Measurements from ENCODE around the gene PYGM. TPM values are rescaled to one million over a fixed set of nuclear protein-coding genes. Genes with fewer than 3 reads are reported as not detected.

Gene PYGM
- total RNA-seq, 1 donor from 2014 or later: 2.0 TPM

DNA sequence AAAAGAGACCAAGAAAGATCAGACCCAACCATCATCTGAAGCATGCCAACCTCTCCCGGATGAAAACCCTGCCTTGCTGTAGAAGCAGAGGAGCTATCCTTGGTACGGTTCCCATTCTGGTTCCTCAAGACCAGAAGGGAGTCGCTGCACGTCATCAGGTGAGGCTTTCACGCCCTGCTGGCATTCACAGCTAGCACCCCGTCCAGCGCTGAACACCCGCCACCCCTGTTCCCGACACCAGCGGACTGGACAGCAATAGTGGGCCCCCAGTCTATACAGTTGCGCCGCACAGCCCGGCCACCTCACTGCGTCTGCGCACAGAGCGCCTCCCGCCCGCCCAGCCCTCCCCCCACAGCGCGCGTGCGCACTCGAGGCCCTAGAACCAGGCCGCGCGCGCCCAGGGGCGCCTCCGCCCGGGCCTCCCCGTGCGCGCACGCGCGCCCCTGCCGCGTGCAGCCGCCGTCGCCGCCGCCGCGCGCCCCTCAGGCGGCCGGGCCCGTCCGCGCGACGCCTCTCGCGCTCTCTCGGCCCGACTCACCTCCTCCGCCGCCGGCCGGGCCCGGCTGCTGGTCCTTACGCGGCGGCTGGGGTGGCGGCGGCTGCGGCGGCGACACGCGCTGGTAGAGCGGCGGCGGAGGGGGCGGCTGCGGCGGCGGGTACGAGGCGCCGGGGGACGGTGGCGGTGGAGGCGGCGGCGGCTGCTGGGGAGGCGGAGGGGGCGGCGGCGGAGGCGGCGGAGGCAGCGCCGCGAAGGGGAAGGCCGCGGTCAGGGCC, 17.9 kb upstream of the PYGM start:
- peaks cover 38% of the 10 kb centered on the region for H3K4me1 ChIP-seq
- DNase-seq (peak; percentile 92), ATAC-seq (peak; percentile 56)
- TF ChIP-seq, protein P1, sequence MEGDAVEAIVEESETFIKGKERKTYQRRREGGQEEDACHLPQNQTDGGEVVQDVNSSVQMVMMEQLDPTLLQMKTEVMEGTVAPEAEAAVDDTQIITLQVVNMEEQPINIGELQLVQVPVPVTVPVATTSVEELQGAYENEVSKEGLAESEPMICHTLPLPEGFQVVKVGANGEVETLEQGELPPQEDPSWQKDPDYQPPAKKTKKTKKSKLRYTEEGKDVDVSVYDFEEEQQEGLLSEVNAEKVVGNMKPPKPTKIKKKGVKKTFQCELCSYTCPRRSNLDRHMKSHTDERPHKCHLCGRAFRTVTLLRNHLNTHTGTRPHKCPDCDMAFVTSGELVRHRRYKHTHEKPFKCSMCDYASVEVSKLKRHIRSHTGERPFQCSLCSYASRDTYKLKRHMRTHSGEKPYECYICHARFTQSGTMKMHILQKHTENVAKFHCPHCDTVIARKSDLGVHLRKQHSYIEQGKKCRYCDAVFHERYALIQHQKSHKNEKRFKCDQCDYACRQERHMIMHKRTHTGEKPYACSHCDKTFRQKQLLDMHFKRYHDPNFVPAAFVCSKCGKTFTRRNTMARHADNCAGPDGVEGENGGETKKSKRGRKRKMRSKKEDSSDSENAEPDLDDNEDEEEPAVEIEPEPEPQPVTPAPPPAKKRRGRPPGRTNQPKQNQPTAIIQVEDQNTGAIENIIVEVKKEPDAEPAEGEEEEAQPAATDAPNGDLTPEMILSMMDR (IDR thresholded peaks at IDR 0.05): no peak
- intact Hi-C loops (cut with DNase I): no loop called here
- H3K27ac ChIP-seq: peak overlapping the region; percentile 98
- no peaks in the 10 kb centered on the region for H3K9me3 ChIP-seq
- H3K27me3 ChIP-seq: no peaks in the 10 kb centered on the region
- H3K36me3 ChIP-seq: peaks cover 43% of the 10 kb centered on the region
- peak overlapping the region; percentile 82 for H3K4me3 ChIP-seq

DNA sequence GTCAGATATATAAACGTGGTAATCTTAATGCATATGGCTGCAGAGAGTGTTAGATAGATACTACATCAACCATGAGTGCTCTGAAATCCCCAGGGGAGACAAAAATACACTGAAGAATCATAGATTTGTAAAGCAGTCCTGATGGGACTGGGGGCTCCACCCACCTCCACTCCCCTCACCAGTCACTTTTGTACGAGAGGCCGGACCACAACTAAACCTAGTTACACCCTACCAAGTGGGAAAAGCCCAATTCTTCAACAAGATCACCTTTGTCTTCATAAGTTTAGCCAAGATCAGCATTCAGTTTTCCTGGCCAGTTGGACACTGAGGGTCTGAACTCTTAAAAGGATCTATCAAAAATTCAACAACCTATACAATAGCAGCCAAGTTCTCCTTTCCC, 17.1 kb upstream of the PYGM start:
- Histone ChIP-seq H3K27ac (peak overlapping the region; percentile 34), H3K4me3 (peak overlapping the region; percentile 76), H3K36me3 (peaks cover 51% of the 10 kb centered on the region), H3K9me3 (no peaks in the 10 kb centered on the region), H3K27me3 (no peaks in the 10 kb centered on the region), H3K4me1 (peaks cover 46% of the 10 kb centered on the region)
- TF ChIP-seq, protein P1 (IDR thresholded peaks at IDR 0.05): no peak
- DNase-seq: no peak
- ATAC-seq: no peak
- intact Hi-C loops (cut with DNase I): no loop called here

DNA sequence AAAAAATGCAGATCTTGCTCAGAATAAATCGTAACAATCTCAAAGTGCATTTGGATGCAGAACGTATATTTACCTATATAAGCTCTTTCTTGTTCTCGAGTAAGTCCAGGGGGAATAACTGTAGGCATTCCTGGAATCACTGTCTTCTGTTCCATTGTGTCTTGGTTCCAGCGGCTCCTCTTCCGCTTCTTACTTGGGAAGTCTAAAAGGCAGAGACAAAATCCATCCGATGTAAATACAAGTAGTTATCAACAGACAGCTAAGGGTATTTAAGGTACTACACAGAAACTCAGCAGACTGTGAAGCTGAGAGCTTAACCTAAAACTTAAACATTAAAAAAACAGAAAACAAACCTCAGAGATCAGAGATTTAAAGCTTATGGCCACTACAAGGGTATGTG, 16.7 kb upstream of the PYGM start:
- H3K4me1 ChIP-seq: peaks cover 50% of the 10 kb centered on the region

DNA sequence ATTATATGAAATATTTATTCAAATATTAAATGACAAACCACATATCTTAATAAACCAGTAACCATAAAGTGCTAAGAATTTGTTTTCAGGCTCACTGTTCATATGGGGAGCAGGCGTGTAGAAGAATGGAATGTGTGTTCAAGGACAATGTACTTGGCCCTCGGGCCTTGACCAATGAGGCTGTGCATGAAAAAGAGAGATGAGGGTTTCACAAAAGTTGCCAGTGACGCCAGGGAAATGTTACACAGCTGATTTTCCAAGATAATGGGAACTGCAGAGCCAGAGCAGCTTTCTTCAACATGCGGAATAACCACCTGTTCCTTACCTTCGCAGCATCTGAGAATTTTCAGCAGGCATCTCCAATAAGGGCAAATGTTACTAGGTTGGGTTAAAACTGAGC, 14.4 kb upstream of the PYGM start:
- TF ChIP-seq, protein P1 (IDR thresholded peaks at IDR 0.05): no peak
- Histone ChIP-seq H3K27ac (no peak overlapping the region), H3K4me3 (no peak overlapping the region), H3K27me3 (no peaks in the 10 kb centered on the region), H3K36me3 (peaks cover 78% of the 10 kb centered on the region), H3K4me1 (peaks cover 45% of the 10 kb centered on the region), H3K9me3 (no peaks in the 10 kb centered on the region)
- intact Hi-C loops (cut with DNase I): no loop called here
- ATAC-seq (no peak), DNase-seq (no peak)

More for the DNA sequence above, 16.7 kb upstream of the PYGM start:
- TF ChIP-seq, protein P1 (IDR thresholded peaks at IDR 0.05): no peak
- peak overlapping the region; percentile 76 for H3K4me3 ChIP-seq
- intact Hi-C loops (cut with DNase I): no loop called here
- peaks cover 55% of the 10 kb centered on the region for H3K36me3 ChIP-seq
- no peaks in the 10 kb centered on the region for H3K27me3 ChIP-seq
- H3K27ac ChIP-seq: no peak overlapping the region
- ATAC-seq: no peak
- DNase-seq: no peak
- no peaks in the 10 kb centered on the region for H3K9me3 ChIP-seq

DNA sequence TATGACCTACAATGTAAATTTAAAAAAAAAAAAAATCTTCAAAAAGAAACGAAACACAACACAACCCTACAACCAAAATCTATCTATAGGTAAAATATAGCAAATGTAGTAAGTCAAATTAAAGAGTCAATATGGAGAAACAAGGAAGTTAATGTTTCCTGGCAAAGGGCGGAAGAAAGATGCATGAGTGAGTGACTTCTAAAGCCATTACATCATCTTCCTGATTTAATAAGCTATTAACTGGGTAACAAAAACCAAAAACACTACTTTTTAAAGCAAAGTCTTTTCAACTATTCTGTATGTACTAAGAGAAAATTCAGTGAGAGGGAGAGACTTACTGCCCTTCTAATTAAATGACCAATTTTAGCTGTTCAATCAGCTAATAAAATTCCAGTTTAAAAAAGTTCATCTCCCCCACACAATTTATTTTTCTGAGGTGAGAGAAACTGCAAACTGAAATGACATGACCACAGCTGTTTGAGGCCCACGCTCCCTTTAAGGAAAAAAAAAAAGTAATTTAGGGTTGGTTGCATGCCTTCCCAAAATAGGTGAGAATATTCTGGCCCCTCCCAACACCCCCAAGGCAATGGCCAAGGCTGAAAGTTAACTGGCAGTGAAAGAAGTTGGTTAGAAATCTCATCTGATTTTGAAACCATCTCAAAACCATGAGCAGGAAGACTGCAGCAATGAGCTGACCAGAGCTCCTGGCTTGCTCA, 12.7 kb upstream of the PYGM start:
- TF ChIP-seq, protein P1 (IDR thresholded peaks at IDR 0.05): no peak
- Histone ChIP-seq H3K9me3 (no peaks in the 10 kb centered on the region), H3K4me1 (peaks cover 45% of the 10 kb centered on the region), H3K27me3 (no peaks in the 10 kb centered on the region), H3K4me3 (no peak overlapping the region), H3K36me3 (peaks cover 95% of the 10 kb centered on the region), H3K27ac (peak overlapping the region; percentile 24)
- ATAC-seq (no peak), DNase-seq (no peak)
- intact Hi-C loops (cut with DNase I): no loop called here

Measured in upper lobe of right lung (tissue), 1 donor.